Measurements from ENCODE around the gene CCDC82.
"Not testable (repeated sequence)": the region's sequence is repeated elsewhere in the genome, so short reads cannot be mapped to it uniquely, and the experiment has no call there.

CCDC82 gene

DNA sequence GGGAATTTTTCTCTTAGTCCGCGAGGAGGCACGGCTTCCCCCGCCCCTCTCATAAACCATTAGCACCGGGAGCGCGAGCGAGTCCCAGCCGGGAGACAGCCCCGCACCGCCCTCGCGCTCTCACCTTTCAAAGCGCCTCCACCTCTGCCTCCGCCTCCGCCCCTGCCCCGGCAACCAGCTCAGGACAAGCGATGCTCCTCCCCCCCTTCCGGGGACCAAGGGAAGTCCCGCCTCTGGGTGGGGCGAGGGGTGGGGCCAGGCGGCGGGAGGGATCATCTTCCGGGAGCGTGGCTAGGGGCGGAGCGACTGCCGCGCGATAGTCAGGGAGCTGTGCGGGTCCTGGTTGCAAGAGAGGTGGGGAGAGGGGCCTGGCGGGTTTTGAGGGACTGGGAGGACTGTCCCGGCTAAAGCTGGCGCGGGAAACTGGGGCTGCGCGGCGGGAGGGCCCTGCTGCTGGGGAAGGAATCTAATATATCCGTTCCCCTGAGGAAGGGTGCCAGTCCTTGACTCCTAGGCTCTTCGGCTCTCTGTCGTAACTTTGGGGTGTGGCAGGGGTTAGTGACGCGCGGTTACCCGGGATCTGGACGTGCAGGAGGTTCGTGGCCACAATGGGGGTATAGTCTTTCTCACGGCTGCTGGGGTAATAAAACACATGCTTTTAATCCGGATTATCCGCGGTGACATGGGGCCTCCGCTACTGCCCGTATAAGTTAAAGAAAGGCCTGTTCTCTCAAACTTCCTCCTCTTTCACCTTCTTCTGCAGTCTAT is at the start of gene CCDC82, which contains the start of gene JRKL:
Gene CCDC82, minus strand, starts transcription at position 193 of the 768 bp plus-strand sequence. CDS start 5,165 bp downstream, outside the sequence.
Gene JRKL, plus strand, starts transcription at position 294 of the 768 bp plus-strand sequence. CDS start 637 bp downstream, outside the sequence.
- peak; percentile 86 for DNase-seq

DNA sequence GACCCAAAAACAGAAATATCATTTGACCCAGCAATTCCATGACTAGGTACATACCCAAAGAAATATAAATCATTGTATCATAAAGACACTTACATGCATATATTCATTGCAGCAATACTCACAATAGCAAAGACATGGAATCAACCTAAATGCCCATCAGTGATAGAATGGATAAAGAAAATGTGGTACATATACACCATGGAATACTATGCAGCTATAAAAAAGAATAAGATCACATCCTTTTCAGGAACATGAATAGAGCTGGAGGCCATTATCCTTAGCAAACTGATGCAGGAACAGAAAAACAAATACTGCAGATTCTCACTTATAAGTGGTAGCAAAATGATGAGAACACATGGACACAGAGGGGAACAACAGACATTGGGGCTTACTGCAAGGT is 42.9 kb upstream of the CCDC82 start:
- not testable (repeated sequence) for DNase-seq

DNA sequence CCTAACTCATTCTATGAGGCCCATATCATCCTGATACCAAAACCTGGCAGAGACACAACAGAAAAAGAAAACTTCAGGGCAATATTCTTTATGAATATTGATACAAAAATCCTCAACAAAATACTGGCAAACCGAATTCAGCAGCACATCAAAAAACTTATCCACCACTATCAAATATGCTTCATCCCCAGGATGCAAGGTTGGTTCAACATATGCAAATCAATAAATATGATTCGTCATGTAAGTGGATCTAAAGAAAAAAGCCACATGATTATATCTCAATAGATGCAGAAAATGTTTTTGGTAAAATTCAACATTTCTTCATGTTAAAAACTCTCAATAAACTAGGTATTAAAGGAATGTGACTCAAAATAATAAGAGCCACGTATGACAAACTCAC is 41.0 kb upstream of the CCDC82 start:
- DNase-seq = no peak

DNA sequence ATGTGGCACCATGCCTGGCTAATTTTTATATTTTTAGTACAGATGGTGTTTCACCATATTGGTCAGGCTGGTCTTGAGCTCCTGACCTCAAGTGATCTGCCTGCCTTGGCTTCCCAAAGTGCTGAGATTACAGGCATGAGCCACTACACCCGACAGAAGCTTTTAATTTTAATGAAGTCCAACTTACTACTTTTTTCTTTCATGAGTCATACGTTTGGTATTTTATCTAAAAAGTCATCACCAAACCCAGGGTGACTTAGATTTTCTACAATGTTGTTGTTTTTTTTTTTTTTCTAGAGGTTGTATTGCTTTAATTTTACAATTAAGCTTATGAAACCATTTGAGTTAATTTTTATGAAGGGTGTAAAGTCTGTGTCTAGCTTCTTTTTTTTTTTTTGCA is 35.0 kb upstream of the CCDC82 start:
- no peak for DNase-seq

DNA sequence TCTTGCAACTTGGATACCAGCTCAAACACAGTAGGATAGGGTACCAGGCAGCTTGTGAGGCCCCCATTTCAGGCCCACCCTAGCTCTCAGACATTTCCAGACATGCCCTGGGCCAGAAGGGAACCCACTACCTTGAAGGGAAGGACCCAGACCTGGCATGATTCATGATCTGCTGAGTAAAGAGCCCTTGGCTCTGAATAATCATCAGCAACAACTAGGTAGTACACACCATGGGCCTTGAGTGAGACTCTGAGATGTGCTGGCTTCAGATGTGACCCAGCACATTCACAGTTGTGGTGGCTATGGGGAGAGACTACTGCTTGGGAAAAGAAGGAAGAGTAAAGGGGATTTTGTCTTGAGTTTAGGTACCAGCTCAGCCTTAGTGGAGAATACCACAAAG is 23.7 kb upstream of the CCDC82 start:
- DNase-seq = no peak

DNA sequence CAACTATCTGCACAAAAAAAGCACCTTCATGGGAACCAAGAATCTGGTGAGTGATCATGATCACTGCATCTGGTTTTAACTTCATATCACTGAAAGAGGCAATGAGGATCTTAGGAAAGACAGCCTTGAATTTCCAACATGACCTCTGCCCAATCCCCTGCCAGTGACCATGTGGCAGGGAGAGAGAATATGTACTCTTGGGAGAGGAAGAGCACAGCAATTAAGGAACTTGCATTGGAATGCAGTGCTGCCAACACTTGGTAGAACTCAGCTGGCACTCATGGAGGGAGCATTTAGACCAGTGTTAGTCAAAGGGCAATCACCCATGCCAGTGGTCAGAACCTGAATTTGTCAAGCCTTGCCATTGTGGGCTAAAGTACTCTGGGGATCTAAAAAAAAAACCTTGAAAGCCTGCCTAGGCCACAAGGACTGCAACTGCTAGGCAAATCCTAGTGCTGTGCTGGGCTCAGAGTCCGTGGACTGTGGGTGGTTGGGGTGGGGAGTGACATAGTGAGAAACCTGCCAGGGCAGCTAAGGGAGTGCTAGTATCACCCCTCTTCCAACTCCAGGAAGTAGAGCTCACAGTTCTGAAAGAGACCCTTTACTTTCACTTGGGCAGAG is 23.2 kb upstream of the CCDC82 start:
- DNase-seq = no peak

DNA sequence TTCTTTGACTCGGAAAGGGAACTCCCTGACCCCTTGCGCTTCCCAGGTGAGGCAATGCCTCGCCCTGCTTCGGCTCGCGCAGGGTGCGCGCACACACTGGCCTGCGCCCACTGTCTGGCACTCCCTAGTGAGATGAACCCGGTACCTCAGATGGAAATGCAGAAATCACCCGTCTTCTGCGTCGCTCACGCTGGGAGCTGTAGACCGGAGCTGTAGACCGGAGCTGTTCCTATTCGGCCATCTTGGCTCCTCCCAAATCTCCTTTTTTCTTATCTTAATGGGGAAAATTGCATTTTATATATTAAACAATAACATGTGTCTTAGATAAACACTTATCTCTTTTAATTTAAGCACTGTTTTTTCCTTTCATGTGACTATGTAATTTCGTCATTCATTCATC is 21.7 kb upstream of the CCDC82 start:
- DNase-seq = not testable (repeated sequence)

DNA sequence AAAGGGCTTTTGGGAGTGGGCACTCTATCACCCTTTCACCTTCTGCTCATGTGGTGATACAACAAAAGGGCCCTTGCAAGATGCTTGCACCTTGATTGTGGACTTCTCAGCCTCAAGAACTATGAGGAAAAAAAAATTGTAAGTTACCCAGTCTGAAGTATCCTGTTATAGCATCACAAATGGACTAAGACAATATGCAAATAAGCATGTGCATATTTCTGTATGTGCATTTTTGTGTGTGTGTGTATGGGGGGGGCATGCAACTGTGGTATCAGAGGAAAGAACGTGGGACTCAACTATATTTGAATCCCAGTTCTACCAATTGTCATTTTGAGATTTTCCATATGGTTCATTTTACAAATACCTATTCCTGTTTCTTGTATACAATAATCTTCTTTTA is 11.0 kb upstream of the CCDC82 start:
- DNase-seq = no peak

DNA sequence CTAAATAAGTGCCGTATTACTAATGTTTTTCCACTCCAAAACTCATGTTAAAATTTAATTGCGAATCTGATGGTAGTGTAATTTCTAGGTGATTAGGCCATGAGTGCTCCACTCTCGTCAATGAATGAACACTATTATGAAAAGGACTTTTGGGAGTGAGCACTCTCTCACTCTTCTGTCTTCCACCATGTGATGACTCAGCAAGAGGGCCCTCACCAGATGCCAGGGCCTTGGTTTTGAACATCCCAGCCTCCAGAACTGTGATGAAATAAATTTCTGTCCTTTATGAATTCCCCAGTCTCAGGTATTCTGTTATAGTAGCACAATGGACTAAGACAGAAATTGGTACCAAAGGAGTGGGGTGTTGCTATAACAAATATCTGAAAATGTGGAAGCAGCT is 8.2 kb upstream of the CCDC82 start:
- no peak for DNase-seq

DNA sequence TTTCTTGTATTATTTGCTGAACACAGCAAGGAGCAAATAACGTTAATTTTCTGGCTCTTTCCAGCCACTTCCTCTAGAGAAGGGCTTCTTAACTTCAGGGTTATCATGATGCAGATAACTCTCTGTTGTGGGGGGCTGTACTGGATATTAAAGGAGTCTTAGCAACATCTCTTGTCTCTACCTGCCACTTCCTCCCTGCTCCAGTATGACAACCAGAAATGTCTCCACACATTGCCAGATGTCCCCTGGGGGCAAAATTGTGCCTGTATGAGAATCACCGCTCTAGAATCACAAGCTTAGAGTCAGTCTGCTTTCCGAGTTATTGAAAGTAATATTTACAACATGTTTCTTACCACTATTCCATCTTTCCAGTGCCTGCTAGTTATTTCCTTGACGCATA is 6.9 kb upstream of the CCDC82 start:
- no peak for DNase-seq

DNA sequence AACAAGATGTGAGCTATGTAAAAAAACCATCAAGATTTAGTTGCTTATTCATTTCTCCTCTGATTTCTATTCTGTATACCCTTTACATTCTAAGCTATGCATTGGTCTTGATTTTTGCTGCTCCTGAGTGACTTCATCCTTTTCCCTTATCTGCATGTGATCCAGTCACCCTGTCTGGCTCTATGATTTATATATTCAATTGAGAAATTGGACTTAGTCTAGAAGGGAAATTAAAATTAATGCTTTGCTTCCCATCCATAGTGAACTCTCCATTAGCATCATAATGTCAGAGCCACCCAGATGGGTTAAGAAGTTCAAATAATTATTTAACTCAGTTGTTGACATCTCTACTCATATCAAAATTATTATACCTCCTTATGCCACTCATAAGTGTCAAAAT is 5.1 kb upstream of the CCDC82 start:
- DNase-seq = no peak

DNA sequence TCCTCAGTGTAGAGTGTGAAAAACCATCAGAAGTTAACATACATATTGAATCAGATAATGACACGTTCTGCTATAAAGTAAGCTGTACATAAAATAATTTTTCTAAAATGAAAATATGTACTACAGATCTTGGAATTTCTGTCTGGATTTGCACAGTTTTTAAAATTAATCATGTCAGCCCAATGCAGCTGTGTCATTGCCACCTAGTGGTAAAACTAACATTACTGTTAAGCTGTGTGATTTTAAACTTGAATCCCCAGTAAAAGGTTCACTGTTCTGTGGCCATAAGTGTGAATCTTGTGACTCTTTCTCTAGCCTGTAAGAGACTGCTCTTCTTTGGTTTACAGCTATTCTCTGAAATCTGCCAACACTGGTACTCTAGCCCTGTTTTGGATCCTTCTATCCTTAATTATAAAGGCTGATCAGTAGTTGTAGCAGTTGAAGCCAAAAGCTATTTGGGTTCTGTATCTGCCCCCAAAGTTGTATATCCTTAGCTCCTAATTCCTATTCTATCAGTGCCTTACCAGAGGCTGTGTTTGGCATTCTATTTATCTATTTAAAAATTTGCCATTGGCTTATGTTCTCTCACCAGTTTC is 4.1 kb upstream of the CCDC82 start:
- no peak for DNase-seq

DNA sequence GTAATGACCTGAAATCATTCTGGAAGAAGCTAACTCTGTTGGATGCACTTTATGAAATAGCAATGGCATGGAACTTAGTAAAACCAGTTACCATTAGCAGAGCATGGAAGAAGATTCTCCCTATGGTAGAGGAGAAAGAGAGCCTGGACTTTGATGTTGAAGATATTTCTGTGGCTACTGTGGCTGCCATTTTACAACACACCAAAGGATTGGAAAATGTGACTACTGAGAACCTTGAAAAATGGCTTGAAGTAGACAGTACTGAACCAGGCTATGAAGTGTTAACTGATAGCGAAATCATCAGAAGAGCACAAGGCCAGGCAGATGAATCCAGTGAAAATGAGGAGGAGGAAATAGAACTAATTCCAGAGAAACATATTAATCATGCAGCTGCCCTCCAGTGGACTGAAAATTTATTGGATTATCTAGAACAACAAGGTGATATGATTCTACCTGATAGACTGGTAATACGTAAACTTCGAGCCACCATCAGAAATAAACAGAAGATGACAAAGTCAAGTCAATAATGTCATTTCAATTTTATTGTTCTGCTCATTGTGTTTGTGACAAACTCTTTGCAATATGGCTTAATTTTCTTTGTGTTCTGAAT is 2.1 kb upstream of the CCDC82 start:
- DNase-seq = no peak

DNA sequence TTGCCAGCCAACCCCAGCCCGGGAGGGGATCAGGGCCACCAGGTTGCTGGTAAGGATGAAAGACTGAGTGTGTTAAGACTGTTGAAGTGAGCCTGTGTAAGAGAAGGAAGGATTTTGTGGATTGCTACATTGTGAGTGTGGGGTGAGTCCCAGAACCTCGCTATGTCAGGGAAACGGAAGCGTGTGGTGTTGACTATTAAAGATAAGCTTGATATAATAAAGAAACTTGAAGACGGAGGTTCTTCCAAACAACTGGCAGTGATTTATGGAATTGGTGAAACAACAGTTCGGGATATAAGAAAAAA is 728 bp upstream of the CCDC82 start:
- no peak for DNase-seq

DNA sequence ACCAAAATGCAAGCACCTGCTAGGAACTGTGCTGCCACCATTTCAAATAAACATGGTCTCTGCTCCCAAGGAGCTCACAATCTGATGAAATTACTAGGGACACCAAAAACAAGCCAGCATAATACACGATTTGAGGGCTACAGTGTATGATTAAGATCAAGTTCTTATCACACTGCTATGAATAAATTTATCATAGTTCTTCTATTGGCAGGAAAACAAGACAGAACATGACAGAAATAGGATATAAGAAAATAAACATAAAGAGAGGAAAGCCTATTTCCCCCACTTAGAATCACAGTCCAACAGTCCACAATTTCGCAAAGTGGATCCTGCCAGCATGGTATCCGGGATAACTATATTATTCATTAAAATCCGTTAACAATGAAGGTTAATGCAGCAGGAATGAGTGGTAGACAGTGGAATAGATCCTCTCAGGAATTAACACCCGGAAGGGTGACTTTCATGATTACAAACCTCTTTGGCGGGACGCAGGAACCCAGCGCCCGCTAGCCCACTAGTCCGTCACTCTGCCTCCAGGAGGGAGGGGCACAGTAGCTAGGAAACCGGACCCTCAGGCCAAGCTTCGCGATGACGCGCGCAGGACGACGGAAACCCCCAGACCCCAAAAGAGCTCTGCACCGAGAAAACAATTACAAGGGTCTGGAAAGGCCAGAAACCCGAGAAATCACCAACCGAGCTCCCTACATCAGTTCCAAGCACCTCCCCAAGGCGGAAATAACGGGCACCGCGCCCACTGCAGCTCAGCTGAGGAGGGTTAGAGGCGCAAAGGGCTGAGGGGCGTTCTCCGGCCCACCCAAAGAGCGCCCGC is 607 bp downstream of the CCDC82 start:
- no peak for DNase-seq

DNA sequence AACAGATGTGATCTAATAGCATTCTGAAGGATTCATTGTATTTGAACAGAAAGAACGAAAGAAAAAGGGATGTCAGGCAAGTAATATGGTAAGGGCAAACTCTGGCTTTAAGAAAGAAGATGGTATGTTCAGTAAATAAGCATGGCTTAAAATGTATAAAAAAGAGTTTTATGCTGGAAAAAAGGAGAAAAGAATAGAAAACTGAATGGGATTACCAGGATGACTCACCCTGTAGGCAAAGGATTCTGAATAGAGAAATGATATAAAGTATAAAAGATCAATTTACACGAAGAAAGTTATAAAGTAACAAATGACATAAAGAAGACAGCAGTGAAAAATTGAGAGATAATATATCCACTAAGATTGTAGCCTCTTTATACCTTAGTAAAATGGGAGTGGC is 4.5 kb downstream of the CCDC82 start:
- DNase-seq = no peak

DNA sequence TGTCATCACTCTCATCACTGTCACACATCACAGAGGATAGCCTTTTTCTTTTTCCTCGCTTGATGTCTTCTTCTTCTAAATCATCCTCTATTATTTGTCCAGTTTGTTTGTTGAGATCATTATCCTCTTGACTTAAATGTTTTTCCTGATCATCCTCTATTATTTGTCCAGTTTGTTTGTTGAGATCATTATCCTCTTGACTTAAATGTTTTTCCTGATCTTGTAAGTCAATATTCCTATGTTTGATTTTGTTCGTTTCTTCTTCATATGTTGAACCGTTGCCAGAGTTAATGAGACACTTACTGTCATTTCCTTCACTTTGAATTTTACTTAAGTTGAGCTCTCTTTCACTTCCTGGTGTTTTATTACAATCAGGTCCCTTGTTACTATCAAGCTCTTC is 5.6 kb downstream of the CCDC82 start:
- DNase-seq = no peak

DNA sequence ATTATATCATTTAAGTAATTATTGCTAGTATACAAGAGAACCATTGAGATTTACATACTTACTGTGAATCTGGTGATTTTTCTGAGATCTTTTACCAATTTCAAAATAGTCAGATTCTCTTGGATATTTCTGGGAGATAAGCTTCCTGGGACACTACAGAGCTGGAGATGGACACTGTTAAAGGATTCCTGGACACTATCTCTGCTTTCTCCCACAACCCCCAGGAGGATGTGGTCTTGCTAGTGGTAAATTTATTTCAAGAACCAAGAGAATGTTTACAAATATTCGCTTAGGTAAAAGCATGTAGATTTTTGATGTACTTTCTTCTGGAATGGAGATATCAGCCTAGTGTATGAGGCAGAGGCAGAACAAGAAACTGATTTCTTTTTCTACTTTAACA is 12.9 kb downstream of the CCDC82 start:
- DNase-seq = no peak

DNA sequence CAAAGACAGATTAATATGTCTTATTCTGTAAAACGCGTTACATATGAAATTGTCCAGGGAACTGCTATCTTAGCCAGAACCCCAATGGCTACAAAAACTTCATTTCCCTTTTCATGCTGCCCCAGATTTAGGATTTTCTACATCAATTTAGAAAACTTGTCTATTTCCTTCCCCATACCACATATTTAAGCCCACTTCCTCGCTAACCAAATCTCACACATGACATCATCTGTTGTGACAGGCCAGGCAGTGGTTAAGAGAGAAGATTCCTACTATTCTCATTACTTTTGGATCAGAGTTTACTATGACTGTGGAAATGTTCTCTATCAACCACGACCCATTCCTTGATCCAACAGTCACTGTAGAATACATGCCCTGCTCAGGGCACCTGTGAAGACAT is 15.9 kb downstream of the CCDC82 start:
- no peak for DNase-seq

DNA sequence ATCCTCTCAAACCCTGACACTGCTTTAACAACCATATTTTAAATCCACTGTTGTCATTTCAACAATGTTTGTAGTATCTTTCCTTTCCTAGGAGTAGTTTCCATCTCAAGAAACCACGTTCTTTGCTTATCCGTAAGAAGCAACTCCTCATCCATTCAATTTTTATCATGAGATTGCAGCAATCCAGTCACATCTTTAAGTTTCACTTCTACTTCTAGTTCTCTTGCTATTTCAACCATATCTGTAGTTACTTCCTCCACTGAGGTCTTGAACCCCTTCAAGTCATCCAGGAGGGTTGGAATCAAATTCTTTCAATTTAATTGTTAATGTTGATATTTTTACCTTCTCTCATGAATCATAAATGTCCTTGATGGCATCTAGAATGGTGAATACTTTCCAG is 22.4 kb downstream of the CCDC82 start:
- DNase-seq = no peak

DNA sequence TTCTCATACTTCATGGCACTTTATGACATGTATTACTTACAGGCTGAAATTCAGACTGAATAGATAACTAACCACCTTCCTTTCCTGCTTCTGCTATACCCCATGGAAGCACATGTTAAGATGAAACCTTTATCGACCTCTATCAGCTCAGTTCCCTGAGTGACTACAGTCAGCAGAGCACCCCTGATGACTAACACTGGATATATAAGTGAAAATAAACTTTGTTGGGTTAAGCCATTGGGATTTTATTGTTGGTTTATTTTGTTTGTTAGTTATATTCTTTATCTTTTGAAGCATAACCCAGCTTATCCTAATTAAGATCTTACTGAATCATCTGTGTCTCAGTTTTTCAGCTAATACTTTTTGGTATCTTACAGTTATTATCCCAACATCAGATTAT is 23.7 kb downstream of the CCDC82 start:
- no peak for DNase-seq

DNA sequence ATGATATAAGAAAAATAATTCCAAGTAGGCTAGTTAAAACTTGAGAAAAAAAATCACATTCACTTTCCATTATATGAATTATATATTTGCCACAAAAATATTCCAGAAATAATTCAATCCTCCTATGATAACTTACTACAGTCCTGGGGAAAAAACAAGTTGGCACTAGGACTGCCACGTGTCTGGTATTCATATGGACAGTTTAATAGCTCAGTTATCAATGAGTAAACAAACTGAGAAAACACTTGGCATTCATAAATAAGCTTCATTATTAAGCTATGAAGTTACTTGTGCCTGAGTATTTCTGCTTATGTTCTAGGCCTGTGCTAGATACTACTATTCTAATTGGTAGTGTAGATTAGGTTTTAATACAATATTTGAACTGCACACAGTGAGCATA is 24.2 kb downstream of the CCDC82 start:
- DNase-seq = no peak

DNA sequence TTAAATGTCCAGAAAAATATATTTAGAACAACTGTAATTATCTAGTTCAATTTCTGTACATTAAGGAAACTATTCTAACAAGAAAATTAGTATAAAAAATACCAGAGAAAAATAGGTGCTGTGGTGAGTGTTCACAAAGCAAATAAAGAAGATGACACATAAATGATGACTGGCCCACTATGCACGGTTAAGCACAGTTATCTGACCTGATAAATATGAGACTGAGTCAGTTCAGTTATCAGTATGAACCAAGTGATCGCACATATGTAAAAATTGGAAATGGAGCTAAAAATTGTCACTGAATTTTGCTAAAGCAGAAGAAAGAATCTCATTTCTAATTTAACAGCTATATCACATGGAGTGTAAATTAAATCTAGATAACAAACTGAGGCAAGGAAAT is 27.9 kb downstream of the CCDC82 start:
- DNase-seq = no peak
